GM12891 (cell line): ENCODE measurements around the gene OR52N5.

Experiments
- POLR2A ChIP-seq: IDR thresholded peaks from 2 replicates; pipeline ENCODE4 v1.6.1; 2011; ENCODE audit warnings: low read depth, low read length, control low read depth
- TAF1 ChIP-seq: IDR thresholded peaks from 2 replicates; pipeline ENCODE4 v1.6.1; 2011; ENCODE audit warnings: low read depth, low read length, control low read depth

DNA sequence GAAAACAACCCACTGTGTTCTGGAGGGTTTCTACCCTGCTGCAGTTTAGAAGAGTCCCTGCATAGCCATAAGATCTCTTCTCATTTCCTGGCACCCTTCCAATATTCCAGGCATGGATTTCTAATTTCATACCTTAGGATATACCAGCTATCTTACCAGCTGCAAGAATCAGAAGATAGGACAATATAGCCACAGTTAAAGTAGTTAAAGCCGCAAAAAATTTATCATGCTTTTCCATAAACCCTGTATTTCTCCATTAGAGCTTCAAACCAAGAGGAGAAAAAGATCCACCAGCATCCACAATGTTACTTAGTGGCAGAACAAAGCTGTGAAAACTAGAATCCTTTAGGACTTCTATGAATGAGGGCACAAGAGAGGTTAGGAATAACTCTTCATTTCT, 55.5 kb downstream of the OR52N5 start:
- TF ChIP-seq POLR2A (no peak), TAF1 (no peak)
